Measurements from ENCODE around the gene PDHA1.

PDHA1 gene

DNA sequence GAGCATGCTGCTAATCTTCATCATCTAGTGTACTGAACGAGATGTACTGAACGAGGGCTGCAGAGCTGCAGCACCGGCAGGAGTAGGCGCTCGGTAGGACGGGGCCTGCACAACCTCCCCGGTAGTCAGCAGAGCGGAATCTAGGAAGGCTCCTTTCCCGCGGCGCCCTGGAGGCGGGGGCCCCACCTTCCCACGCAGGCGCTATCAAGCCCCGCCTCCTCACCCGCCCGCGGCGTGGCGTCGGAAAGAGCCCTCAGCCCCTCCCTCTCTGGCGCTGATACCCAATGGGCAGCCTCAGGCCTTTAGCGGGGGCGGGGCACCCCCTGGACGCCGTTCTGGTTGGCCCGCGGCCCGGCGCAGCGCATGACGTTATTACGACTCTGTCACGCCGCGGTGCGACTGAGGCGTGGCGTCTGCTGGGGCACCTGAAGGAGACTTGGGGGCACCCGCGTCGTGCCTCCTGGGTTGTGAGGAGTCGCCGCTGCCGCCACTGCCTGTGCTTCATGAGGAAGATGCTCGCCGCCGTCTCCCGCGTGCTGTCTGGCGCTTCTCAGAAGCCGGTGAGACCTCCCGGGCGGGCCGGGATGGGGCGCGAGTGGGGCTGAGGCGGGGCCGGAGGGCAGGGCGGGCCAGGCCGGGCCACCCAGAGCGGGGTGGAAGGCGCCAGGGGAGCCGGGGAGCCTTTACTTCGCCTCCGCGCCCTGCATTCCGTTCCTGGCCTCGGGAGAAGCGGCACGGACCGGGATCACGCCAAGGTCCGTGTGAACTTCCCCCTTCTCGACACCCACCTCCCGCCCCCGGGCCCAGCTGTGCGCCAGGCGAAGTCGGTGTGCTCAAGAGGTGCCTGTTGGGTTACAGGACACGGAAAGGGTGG lies at the start of gene PDHA1:
TSS of gene PDHA1 (plus strand) at position 393 of the 874 bp plus-strand sequence. CDS start at position 504, 111 bp downstream.
- DNase-seq (ENCODE audit: low read depth) = peak; percentile 62
- peak within 1 kb of the TSS; percentile 83 for H3K4me3 ChIP-seq (ENCODE audit: control insufficient read depth, low read depth, low read length)
- TF ChIP-seq, protein P1, sequence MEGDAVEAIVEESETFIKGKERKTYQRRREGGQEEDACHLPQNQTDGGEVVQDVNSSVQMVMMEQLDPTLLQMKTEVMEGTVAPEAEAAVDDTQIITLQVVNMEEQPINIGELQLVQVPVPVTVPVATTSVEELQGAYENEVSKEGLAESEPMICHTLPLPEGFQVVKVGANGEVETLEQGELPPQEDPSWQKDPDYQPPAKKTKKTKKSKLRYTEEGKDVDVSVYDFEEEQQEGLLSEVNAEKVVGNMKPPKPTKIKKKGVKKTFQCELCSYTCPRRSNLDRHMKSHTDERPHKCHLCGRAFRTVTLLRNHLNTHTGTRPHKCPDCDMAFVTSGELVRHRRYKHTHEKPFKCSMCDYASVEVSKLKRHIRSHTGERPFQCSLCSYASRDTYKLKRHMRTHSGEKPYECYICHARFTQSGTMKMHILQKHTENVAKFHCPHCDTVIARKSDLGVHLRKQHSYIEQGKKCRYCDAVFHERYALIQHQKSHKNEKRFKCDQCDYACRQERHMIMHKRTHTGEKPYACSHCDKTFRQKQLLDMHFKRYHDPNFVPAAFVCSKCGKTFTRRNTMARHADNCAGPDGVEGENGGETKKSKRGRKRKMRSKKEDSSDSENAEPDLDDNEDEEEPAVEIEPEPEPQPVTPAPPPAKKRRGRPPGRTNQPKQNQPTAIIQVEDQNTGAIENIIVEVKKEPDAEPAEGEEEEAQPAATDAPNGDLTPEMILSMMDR (IDR thresholded peaks at IDR 0.05; ENCODE audit: control insufficient read depth, insufficient read depth, low read depth, low read length, missing control alignments) = no peak

DNA sequence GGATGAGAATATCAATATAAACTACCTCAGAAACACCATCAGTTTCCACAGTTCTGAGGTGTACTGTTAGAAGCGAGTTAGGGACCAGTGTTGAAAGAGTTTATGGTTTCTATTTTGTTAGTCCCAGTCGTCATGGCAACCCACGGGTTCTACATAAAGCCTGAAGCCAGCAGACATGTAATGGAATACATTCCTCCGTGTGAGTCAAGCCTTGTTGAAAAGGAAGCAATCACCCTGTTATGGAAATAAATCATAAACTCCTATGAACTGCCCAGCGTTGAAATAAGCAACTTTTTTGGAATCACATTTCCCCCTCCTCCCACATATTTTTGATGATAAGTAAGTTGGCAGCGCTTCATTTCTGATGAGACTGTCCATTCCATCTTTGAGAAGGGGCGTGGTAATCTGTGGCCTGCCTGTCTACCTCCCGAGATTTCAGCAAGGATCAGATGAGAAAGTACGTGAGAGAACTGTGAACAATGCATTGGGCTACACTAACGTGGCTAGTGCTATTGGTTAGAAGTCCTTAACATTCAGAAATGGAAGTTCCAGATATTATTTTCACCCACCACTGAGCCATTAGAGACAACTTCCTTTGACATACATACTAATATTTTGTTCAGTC lies 40.4 kb upstream of the PDHA1 start:
- TF ChIP-seq, protein P1 (IDR thresholded peaks at IDR 0.05; ENCODE audit: control insufficient read depth, insufficient read depth, low read depth, low read length, missing control alignments) = no peak
- peak; percentile 32 for DNase-seq (ENCODE audit: low read depth)
- no peak overlapping the region for H3K4me3 ChIP-seq (ENCODE audit: control insufficient read depth, low read depth, low read length)

DNA sequence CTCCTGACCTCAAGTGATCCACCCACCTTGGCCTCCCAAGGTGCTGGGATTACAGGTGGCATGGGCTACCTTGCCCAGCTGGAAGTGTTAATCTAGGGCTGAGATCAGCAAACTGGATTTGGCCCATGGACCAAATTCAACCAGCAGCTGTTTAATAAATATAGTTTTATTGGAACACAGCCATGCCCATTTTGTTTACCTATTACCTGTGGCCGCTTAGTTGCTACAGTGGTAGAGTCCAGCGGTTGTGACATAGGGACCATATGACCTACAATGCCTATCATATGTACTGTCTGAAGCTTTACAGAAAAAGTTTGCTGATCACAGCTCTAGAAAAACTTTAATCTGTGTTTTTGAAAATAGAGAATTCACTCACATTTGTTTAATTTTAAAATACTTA lies 17.2 kb upstream of the PDHA1 start:
- TF ChIP-seq, protein P1 (IDR thresholded peaks at IDR 0.05; ENCODE audit: control insufficient read depth, insufficient read depth, low read depth, low read length, missing control alignments) = no peak
- H3K4me3 ChIP-seq (ENCODE audit: control insufficient read depth, low read depth, low read length) = no peak overlapping the region
- DNase-seq (ENCODE audit: low read depth) = no peak

DNA sequence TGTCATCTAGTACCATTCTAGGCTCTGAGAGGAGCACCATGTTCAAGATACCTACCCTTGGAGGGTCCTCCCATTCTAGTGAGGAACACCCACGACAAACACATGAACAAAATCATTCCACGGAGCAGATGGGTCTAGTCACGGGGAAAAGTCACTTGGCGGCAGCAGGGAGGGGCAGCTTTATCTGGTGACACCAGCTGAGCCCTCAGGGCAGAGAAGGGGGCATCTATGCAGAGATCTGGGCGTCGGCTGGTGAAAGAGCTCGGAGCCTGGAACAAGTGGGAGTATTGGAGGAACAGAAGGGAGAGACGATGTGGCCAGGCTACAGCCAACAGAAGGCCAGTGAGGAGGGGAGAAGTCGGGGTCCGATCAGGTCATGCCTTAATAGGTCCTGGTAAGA lies 11.9 kb upstream of the PDHA1 start:
- TF ChIP-seq, protein P1 (IDR thresholded peaks at IDR 0.05; ENCODE audit: control insufficient read depth, insufficient read depth, low read depth, low read length, missing control alignments) = no peak
- no peak overlapping the region for H3K4me3 ChIP-seq (ENCODE audit: control insufficient read depth, low read depth, low read length)
- no peak for DNase-seq (ENCODE audit: low read depth)

DNA sequence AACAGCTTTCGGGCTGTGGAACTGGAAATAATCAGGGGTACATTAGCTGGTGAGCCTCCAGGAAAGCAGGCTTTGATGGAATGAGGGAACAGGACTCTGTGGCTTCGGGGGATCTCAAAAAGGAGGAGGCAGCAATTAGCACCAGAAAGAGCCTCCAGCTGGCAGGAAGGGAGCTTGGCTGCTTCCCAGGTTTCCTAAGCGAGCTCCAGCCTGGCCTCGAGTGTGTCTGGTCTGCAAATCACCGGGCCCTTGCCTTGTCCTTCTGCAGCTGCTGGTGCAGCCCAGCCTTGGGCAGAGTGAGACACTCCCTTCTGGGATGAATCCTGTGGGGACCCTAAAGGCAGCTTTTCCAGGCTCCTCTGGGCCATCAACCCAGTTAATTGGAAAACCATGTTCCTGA lies 10.7 kb upstream of the PDHA1 start:
- TF ChIP-seq, protein P1 (IDR thresholded peaks at IDR 0.05; ENCODE audit: control insufficient read depth, insufficient read depth, low read depth, low read length, missing control alignments) = no peak
- no peak for DNase-seq (ENCODE audit: low read depth)
- H3K4me3 ChIP-seq (ENCODE audit: control insufficient read depth, low read depth, low read length) = no peak overlapping the region

DNA sequence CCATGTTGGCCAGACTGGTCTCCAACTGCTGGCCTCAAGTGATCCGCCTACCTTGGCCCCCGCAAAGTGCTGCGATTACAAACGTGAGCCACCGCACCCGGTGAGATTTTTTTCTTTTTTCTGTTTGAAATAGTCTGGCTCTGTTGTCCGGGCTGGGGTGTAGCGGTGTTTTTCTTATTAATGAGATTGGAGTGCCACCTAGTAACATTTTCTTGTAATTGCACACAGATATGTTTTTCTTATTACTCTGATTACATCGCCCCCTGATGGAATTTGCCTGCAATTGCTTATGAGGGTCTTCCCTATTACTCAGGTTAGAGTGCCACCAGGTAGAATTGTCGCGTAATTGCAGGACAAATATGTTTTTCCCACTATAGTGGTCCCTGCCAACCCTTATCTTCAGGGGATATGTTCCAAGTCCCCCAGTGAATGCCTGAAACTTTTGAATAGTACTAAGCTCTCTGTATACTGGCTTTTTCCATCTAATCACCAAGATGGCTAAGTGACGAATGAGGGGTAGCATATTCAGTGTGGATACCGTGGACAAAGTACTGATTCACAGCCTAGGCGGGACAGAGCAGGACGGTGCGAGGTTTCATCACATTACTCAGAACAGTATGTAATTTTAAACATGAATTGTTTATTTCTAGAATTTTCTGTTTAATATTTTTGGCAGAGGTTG lies 8.6 kb upstream of the PDHA1 start:
- H3K4me3 ChIP-seq (ENCODE audit: control insufficient read depth, low read depth, low read length) = no peak overlapping the region
- DNase-seq (ENCODE audit: low read depth) = no peak
- TF ChIP-seq, protein P1 (IDR thresholded peaks at IDR 0.05; ENCODE audit: control insufficient read depth, insufficient read depth, low read depth, low read length, missing control alignments) = peak; percentile 13
